Forelimb muscle (tissue), 1 donor: ENCODE results near the gene ZBTB1. TPM values are rescaled to one million over a fixed set of nuclear protein-coding genes. Genes with fewer than 3 reads are reported as not detected.

Experiments used
- DNase-seq: peaks from one replicate; pipeline ENCODE4 v3.0.0-alpha.2; 2013; ENCODE audit warnings: low read depth
- polyA plus RNA-seq: library from polyadenylated mRNA; unstranded; fragments of 120-200 nt; gene quantifications from one replicate; pipeline ENCODE4 v1.2.1, GENCODE V29; 2013; ENCODE audit not compliant: insufficient read length

The ZBTB1 gene
- polyA plus RNA-seq = 27.2 TPM

DNA sequence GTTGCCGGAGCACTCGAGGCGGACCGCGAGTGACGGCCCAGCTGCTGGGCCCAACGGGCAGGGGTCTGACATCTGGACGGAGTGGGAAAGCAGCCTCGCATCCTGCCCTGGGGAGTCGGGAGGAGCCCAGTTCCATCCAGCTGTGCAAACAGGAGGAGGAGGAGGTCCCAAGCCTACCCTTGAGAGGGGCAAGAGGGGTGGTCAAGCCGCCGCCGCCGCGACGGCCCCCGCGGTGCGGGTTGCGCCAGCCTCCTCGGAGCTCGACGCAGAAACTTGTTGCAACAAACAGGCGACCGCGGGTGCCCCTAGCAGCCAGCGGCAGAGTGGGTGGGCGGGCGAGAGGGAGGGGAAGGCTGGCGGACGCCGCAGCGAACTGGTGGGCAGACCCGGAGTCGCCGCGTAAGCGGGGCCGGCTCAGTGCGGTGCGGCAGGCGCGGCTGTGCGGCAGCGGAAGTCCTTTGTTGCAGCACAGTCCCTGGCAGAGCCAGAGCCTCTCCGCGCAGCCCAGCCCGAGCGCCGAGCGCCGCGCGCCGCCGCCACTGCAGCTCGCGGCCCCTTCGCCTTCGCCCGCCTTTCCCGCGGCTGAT is at the start of gene ZBTB1:
ZBTB1 (plus strand) TSS at position 461 of the 587 bp plus-strand sequence. CDS start 16,735 bp downstream, outside the sequence.
- peak; percentile 39 for DNase-seq

DNA sequence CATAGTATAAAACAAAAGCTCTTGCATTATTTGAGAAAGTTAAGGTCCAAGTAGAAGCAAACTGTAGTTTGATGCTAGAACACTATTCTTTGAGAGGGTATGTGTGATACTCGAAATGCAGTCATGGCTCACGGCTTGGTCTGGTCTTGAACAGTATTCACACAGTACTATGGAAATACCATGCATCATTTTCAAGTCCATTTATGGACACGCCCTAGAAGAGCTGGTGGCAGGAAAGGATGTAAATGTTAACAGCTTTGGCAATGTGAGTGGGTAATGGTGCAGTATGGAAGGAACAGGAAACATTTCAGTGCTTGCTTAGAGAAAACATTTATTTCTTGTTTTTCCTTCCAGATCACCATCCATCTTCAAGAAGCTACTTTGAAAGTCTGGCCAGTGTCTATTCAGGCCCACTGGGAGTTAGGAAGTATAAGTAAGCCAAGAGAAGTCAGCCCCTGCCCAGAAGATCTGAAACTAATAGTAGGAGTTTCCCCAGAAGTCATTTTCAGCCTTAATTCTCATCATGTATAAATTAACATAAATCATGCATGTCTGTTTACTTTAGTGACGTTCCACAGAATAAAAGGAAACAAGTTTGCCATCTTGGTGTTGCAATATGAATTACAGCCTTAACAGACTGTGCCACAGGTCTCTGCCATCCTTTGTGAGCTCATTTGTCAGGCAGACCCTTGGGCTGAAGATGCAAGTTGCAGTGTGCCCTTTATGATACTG is 45.0 kb upstream of the ZBTB1 start:
- no peak for DNase-seq

DNA sequence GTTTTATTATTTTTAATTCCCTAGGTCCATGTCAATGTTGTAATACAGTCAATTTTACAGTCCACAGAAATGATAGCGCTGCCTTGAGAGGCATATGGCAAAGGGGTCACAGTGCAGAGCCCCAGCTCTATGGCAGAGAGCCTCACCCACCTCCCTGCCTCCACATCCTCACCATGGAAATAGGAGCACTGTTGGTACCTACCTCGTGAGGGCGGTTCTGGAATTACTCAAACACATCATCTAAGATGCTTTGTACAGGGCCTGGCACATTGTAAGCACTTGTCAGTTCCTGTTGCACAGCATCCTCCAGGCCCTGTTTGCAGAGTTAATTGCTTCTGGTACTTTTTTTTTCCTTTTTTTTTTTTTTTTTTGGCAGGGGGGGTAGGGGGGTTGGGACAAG is 43.3 kb upstream of the ZBTB1 start:
- DNase-seq = no peak

- DNase-seq = no peak
These were observed 41.4 kb upstream of the ZBTB1 start for GRCh38 chr14:64463195-64463594.

DNA sequence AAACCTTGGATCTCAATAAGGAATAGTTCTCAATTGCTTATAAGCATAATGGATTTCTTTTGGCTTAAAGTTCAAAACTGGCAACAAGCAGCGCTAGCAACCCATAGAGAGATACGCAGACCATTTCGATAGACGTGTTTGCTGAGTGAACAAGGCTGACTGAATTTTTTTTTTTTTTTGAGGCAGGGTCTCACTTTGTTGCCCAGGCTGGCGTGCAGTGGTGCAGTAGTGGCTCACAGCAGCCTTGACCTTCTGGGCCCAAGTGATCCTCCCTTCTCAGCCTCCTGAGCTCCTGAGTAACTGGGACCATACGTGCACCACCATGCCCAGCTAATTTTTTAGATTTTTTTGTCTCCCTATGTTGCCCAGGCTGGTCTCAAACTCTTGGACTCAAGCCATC is 40.7 kb upstream of the ZBTB1 start:
- no peak for DNase-seq

- no peak for DNase-seq
These were observed 39.9 kb upstream of the ZBTB1 start for GRCh38 chr14:64464651-64465050.

- no peak for DNase-seq
These were observed 39.3 kb upstream of the ZBTB1 start, which contains the start of gene AKAP5 for GRCh38 chr14:64465191-64465822. Gene AKAP5, plus strand, starts transcription at chr14:64465499. Its CDS starts 2,896 bp downstream, at chr14:64468395.

DNA sequence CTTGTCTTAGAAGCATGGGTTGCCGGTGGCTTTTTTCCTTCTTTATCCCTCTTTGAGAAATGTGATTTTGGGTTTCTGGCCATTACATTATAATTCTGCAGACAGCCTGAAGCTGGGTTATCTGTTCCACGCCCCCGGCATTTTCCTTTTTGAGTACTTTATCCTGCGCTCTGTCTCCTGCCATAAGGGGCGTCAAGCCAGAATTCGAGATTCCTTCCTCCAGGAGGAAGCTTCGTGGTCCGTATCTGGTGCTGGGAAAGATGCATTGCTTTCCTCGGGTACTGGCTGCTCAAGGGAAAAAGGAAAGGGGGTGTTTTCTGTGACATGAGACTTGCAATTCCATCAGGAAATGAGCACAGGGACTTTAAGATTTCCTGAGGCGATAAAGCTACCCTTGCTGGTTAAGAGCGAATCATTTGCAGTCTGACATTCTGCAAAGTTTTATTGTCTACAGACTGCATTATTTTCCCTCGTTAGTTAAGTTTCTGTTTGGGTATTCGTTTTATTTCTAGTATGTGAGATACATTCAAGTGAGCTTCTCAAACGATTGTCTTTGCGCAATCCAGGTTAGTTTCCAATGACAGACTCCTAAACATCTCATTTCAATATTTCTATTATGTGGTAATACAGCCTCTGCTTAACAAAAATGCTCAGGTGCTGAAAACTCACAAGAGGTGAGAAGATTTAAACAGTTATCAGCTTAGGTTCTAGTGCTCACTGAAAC is 38.6 kb upstream of the ZBTB1 start:
- no peak for DNase-seq

GRCh38 chr14:64467101-64467500 is 37.5 kb upstream of the ZBTB1 start:
- no peak for DNase-seq

- DNase-seq = no peak
These were observed 37.0 kb upstream of the ZBTB1 start for GRCh38 chr14:64467566-64467965.

DNA sequence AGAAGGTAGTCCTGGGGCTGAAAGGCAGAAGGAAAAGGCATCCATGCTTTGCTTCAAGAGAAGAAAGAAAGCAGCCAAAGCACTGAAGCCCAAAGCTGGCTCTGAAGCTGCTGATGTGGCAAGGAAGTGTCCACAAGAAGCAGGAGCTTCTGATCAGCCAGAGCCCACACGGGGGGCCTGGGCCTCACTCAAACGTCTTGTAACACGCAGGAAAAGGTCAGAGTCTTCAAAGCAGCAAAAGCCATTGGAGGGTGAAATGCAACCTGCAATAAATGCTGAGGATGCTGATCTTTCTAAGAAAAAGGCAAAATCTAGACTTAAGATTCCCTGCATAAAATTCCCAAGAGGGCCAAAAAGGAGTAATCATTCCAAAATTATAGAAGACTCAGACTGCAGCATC is 36.1 kb upstream of the ZBTB1 start:
- DNase-seq = no peak

GRCh38 chr14:64474041-64474440 is 30.5 kb upstream of the ZBTB1 start:
- DNase-seq = no peak

GRCh38 chr14:64474698-64475097 is 29.9 kb upstream of the ZBTB1 start:
- no peak for DNase-seq

GRCh38 chr14:64475585-64476273 is 28.8 kb upstream of the ZBTB1 start:
- no peak for DNase-seq

DNA sequence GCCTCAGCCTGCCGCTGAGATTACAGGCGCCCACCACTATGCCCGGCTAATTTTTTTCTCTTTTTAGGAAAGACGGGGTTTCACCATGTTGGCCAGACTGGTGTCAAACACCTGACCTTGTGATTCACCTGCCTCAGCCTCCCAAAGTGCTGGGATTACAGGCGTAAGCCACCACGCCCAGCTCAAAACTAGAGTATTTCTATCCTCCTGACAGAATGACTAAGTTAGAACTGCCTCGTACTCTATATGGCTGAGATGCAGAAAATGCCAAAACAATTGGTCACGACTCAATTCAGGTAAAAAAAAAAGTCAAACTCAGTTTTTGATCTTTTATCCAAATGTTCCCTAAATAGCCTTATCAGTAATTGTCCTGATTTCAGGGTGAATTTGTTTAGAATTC is 28.1 kb upstream of the ZBTB1 start:
- DNase-seq = no peak

- no peak for DNase-seq
These were observed 25.8 kb upstream of the ZBTB1 start for GRCh38 chr14:64478634-64479250.

DNA sequence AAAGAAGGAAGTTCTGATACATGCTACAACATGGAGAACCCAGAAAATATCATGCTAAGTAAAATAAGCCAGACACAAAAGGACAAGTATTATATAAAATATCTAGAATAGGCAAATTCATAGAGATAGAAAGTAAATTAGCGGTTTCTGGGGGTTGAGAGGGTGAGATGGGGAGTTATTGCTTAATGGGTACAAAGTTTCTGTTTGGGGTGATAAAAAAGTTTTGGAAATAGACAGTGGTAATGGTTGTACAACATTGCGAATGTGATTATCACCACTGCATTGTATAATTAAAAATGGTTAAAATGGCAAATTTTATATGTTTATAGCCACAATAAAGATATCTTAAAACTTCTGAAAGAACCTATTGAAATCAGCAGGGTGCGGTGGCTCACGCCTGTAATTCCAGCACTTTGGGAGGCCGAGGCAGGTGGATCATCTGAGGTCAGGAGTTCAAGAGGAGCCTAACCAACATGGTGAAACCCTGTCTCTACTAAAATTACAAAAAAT is 15.9 kb upstream of the ZBTB1 start:
- DNase-seq = no peak

DNA sequence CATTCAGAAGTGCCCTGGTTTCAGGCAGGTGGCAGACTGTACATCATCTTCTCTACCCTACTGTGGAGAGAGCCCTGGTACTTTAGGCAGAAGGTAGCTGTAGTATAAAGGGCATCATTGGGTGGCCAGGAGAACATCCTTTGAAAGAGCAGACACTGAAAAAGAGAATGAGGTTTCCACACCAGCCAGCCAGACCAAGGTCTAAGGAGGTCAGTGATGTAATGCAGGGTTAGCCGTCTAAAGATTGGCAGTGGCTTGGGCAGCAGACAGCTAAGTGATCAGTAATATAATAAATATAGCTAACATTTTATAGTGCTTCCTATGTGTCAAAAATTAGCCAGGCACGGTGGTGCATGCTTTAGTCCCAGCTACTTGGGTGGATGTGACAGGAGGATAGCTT is 12.9 kb upstream of the ZBTB1 start:
- no peak for DNase-seq

- no peak for DNase-seq
These were observed 11.1 kb upstream of the ZBTB1 start for GRCh38 chr14:64493455-64493854.

- no peak for DNase-seq
These were observed 9.3 kb upstream of the ZBTB1 start for GRCh38 chr14:64495252-64495651.

- no peak for DNase-seq
These were observed 7.8 kb upstream of the ZBTB1 start for GRCh38 chr14:64496764-64497163.
